NOMO-1 treated with dmso at 0.1 percent for 144 hours (cell line): ENCODE measurements around the gene DKKL1.
"Not testable (repeated sequence)": the region's sequence is repeated elsewhere in the genome, so short reads cannot be mapped to it uniquely, and the experiment has no call there.

Experiments used
- DNase-seq: peaks from one replicate; lab custom pipeline; 2025; ENCODE audit not compliant: unreplicated experiment; lab: John Stamatoyannopoulos, UW

Gene DKKL1

DNA sequence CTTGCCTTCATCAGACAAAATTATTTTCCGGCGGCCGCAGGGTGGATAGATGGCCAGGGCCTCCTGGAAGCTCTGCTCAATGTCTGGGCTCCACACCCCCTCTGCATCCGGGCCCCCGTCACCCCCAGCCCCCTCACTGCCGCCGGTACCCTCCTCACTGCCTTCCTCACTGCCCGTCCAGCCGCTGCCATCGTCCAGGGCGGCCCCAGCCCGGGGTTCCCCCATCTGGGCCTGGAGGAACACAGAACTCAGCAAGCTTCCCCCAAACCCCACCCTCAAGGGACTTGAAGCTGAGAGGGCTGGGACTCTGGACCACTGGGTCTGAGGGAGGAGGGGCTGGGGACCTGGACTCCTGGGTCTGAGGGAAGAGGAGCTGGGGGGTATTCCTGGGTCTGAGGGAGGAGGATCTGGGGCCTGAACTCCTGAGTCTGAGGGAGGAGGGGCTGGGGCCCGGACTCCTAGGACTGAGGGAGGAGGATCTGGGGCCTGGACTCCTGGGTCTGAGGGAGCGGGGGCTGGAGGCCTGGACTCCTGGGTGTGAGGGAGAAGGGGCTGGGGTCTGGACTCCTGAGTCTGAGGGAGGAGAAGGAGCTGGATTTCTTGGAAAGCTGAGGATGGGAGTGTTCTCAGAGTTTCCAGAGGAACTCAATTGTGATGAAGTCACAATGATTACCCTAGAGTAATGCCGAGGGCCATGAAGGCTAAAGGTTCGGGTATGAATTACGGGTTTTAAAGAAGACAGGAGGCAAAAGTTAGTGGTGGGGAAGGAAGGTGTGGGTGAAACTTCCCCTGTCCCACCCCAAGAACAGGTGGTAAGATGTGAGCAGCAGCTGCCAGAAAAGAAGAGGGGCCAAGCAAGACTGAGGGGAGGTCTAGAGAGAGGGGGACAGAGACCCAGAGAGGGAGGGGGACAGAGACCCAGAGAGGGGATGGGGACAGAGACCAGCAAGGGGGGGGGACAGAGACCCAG, 3.5 kb upstream of the DKKL1 start:
- DNase-seq = no peak

DNA sequence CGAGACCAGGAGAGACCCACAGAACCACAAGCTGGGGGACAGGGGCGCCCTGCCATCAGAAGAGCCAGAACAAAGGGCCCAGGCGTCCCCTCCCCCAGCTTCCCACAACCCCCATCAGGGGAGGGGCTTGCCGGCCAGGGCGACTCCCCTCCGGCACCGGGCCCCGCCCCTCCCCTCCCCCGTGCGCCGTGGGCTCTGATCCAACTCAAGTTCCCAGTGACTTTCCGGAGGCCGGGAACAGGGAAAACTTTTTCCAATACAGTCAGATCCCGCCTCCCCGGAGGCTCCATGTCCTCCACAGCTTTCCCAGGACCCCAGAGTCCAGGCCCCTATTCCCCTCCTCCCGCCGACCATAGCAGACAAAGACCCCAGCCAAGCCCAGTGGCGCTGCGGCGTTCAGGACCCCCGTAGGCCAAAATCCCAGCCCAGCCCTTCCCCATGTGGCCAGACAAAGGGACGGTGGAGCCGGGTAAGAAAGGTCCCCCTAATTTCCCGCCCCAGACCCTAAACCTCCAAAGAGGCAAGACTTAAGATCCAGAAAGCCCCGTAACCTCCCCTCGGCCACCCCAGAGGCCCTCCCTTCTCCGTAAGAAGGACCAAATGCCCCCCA, 2.1 kb upstream of the DKKL1 start:
- no peak for DNase-seq

DNA sequence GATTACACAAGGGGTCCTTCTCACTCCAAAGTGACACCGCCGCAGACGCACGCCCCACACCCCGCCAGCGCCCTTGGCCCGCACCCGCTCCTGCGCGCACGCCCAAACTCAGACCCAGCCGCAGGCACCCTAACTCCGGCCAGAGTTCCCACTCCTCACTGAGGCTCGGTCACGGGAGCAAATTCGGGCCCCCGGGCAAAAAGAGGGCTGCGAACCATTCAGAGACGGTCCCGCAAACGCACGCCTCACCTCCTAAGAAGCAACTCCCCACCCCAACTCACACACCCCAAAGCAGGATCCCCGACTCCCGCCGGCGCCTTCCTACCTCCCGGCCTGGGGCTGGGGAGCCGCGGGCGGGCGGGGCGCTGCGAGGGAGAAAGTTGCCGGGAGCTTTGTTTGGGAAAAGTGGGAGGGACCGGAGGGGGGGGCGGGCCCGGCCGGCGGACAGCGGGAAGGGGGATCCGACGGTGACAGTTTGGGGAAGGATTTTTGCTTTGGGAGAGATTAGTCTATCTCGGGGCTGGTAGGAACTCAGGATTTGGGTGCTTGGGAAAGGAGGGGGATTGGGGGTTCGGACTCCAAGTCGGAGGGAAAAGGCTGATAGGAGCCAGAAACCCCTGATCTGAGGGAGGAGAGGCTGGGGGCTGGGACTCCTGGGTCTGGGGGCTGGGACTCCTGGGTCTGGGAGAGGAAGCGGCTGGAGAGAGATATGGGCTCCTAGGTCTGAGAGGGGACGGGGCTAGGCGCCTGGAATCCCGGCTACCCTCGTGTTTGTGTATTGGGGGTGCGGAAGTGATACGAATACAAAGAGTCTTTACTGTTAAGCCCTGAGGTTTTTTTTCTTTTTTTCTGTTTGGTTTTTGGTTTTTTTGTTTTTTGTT, 1.4 kb upstream of the DKKL1 start, which contains the start of gene TEAD2:
TEAD2 (minus strand) TSS at position 369 of the 881 bp plus-strand sequence. CDS start 2,341 bp downstream, outside the sequence.
- no peak for DNase-seq

DNA sequence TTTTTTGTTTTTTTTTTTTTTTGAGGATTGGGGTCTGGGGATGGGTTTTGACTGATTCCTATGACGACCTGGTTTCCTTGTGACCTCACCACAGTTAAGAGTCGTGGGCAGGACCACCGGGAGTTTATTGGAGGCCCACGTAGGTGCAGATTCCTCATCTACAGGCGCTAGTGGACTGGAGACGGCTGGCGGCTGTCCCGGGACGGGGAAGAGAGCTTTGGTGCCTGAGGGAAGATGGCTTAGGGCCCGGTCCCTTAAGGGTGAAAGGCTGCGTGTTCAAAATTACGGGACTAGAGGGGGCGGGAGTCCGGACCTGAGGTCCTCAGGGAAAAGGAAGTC, 779 bp upstream of the DKKL1 start:
- no peak for DNase-seq

DNA sequence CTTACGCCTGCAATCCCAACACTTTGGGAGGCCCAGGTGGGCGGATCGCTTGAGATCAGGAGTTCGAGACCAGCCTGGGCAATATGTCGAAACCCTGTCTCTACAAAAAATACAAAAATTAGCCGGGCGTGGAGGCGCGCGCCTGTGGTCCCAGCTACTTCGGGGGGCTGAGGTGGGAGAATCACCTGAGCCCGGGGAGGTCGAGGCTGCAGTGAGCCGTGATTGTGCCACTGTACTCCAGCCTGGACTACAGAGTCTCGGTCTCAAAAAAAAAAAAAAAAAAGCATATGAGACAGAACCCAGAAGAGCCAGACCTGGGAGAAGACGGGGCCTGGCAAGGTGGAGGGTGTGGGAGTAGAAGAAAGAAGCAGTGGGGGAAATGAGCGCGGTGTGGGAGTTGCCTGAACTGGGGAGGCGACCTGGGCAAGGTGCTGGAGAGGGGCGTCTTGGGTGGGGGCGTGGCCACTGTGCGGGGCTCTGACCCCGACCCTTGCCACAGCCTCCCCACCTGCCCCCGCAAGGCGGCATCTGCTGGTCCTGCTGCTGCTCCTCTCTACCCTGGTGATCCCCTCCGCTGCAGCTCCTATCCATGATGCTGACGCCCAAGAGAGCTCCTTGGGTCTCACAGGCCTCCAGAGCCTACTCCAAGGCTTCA, 533 bp downstream of the DKKL1 start:
- DNase-seq = no peak

DNA sequence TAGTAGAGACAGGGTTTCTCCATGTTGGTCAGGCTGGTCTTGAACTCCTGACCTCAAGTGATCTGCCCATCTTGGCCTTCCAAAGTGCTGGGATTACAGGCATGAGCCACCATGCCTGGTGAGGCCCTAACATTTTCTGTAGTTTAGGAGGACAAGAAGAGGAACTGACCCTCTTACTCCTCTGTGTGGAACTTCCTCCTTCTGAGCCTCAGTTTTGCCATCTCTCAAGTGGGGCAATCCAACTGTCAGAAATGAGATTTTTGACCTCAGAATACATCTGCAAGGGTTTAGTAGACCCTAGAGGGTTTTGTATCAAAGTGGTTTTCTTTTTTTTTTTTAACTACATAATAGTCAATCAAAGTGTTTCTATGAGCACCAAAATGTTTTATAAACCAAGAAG, 2.4 kb downstream of the DKKL1 start:
- no peak for DNase-seq

DNA sequence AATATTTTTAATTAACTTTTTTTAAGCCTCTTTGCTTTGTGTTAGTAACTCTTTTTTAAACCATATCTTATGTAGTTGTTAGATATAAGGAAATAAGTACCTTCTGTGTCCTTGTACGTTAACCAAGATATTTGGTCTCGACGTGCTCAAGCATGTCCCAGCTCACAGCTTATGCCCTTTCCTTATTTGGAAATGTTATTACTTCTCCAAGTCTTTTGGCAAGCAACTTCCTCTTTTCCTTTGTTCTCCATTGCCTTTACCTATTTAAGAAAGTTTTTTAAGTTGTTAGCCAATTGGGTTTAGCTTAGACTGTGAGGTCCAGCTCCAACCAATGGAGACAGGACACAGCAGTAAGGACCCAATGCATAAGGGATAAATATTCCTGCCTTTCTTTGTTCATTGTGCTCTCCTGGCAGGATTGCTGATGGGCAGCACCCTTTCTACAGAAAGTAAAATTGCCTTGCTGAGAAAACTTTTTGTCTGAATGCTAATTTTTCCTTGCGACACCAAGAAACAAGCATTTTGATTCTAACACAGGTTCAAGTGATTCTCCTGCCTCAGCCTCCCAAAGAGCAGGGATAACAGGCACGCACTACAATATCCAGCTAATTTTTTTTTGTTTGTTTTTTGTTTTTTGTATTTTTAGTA, 5.2 kb downstream of the DKKL1 start:
- DNase-seq = no peak

DNA sequence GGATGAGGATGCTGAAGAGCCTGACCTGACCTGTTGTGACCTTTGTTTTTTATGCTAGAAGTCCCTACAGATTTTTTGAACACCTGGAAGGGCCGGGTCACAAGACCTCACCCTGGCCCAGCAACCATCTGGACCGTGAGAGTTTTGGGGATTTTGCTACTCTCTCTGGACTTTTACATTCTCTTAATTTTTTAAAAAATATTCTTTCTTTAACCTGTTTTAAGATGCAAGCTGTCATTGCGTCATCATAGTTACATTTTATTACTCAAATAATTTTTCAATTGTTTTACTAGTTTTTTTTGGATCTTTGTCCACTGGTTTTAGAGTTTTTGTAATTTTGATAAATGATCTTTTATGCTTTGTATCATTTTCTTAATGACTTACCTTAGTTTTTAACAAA, 7.5 kb downstream of the DKKL1 start:
- no peak for DNase-seq

DNA sequence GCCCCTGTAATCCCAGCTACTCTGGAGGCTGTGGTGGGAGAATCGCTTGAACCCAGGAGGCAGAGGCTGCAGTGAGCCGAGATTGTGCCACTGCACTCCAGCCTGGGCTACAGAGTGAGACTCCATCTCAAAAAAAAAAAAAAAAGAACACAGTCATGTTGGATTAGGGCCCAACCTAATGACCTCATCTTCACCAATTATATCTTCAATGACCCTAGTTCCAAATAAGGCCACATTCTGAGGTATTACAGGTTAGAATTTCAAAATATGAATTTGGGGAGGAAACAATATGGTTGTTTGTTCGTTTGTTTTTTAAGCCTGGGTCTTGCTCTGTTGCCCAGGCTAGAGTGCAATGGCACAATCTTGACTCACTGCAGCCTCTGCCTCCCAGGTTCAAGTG, 9.5 kb downstream of the DKKL1 start:
- not testable (repeated sequence) for DNase-seq

DNA sequence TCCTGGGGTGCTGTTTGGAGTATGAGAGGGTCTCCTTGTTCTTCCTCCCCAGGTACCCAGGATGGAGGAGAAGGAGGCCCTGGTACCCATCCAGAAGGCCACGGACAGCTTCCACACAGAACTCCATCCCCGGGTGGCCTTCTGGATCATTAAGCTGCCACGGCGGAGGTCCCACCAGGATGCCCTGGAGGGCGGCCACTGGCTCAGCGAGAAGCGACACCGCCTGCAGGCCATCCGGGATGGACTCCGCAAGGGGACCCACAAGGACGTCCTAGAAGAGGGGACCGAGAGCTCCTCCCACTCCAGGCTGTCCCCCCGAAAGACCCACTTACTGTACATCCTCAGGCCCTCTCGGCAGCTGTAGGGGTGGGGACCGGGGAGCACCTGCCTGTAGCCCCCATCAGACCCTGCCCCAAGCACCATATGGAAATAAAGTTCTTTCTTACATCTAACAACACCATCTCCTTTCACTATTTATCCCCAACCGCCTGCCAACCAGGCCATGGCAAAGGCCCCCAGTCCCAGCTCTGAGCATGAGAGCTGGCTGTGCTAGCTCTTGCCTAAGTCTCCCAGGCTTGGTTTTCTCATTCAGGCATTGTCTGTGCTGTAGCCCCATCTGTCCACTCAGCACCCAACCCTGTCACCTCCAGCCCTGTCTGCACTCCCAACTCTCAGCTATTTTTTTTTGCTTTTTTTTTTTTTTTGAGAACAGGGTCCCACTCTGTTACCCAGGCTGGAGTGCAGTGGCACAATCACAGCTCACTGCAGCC, 11.2 kb downstream of the DKKL1 start:
- no peak for DNase-seq

DNA sequence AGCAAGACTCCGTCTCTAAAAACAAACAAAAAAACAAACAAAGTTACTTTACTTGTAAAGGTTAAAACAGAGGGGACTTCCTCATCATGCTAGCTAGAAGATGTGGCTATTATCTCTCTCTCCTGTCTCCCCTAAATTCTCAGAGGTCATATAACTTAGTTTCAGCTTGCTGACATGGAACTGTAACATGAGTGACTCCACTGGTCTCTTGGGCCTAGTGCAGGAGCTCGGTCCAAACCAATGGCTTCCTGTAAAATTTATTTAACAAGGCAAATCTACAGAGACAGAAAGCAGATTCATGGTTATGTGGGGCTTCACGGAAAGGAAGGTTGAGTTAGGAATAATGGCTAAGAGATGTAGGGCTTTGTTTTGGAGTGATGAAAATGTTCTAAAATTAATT, 14.8 kb downstream of the DKKL1 start:
- no peak for DNase-seq

DNA sequence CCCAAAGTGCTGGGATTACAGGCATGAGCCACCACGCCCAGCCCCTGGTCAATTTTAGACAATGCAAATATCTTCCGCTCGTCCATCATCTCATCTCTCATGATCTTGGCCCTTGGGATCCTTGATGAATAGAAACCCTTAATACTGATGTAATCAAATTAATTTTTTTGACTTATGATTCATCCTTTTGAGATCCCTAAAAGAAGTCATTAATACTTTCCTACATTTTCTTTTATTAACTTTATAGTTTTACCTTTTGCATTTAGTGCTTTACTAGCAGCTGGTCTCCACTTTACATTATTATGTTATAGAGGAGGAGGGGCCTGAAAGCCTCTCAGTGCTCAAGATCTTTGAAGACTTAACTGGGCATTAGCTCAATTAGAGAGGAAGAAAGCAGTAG, 16.7 kb downstream of the DKKL1 start:
- no peak for DNase-seq

DNA sequence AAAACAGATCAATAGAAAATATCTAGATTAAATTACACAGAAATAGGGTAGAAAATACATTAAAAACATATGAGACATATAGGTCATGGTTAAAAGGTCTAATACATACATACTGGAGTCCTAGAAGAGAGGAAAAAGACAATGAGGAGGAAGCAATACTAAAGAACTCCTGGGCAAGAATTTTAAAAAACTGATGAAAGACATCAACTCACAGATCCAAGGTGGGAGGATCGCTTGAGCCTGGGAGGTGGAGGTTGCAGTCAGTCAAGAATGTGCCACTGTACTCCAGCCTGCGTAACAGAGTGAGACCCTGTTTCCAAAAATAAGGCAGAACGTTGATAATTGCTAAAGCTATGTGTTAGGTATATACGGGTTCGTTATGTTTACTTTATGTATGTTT, 19.0 kb downstream of the DKKL1 start:
- no peak for DNase-seq

DNA sequence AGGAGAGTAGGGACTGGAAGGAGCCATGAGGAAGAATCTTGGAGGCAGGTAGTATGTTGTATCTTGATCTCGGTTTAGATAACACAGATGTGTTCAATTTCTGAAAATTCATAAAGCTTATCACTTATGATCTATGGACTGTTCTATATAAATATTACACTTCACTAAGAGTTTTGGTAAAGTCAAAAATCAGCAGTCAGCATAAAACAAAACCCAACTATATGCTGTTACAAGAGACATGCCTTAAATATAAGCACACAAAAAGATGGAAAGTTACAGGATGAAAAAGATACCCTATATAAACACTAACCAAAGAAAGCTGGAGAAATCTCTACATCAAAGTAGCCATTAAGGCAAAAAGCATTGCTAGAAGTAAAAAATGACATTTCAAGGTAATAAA, 19.9 kb downstream of the DKKL1 start:
- no peak for DNase-seq

DNA sequence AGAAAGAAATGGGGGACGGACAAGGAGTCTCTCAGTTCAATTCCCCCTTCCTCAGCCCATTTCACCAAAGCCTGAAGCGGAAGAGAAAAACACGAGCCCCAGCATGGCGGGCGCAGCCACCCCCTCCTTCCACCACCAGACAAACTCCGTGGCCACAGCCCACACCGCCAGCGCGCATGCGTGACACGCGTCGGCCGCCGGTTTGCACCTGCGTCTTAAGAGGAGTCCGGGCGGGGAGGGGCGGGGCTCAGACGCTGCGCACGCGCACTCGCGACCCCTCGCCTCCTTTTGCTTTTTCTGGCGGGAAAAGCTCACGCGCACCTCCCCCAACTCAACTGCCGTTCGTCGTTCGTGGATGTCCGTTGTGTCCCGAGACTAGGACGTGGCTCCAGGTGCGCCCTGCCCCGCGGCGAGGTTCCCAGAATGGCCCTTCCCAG, 24.3 kb downstream of the DKKL1 start, which contains the start of gene KASH5:
KASH5 (plus strand) TSS at position 314 of the 437 bp plus-strand sequence. CDS start 2,635 bp downstream, outside the sequence.
- DNase-seq = peak; percentile 88

DNA sequence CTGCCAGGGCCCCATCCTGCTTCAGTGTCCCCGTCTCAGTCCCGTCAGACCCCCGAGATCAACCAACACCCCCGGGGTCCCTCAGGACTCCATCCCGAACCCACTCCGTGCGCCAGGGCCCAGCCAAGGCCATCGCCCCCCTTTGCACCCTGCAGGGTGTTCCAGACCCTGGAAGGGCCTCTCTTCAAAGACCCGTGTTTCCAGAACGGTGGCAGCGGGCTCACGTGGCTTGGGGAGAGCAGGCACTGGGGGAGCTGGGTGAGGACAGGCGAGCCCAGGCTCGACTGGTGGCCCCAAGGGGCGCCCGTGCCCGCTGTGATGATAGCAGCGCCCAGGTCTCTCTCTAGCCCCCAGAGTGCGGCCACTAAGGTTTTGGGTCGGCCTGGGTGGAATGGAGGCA, 25.7 kb downstream of the DKKL1 start:
- DNase-seq = no peak

DNA sequence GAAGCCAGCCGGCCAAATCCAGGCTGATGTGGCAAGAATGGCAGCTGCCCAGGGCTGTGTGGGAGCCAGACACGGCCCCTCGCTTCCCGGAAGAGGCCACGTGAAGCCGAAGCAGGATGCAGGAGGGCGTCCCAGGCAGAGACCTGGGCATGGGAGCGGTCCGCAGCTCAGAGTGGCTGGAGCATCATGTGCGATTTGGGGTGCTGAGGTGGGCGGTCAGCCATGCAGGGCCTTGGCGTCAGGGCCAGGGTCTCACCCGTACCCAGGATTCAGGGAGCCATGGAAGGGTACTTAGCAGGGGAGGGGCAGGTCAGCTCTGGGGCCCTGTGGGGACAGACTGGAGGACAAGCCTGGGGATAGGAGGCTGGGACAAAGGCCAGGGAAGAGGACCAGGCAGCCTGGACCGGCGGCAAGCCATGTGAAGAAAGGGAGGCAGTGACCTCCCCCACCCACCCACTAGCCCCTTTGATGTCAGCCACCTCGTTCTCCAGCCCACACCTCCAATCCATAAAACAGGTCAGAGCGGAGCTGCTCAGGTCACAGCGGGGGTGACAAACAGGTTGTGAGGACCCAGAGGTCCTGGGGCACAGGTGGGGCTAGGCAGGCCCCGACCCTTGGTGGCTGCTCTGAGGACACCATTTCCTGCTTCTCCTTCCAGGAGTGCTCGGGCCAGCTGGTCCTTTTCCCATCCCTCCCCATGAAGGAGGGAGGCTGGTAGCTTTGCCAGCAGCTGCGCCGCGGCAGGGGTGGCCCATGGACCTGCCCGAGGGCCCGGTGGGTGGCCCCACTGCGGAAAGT, 26.7 kb downstream of the DKKL1 start:
- DNase-seq = no peak

DNA sequence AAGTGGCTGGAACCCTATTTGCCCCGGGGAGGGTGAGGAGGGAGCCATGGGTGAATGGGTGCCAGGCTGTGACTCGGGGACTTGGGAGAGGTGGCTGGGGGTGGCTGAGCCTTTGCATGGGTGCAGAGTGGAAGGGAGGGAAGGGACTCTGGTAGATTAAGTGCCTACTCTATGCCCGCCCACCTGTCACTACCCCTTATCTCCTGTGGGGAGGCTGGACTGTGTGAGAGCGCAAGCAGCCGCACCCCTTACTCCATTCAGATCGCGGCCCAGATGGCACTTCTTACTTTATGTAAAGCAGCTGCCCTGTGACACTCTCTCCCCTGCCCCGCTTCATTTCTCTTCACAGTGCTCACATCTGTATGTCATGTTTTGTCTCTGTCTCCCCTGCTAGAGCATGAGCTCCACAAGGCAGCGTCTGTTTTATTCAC, 27.3 kb downstream of the DKKL1 start:
- no peak for DNase-seq
